H1 (cell line): Measurements from ENCODE around the gene FIG4. TPM values are rescaled to one million over a fixed set of nuclear protein-coding genes. Genes with fewer than 3 reads are reported as not detected.

ENCODE experiments used
- CHD7 ChIP-seq: fragments of 300-600 bp; sonication (generic); IDR thresholded peaks from 2 replicates; pipeline ENCODE4 v1.7.1; 2012; ENCODE audit warnings: low read length, moderate library complexity, mild to moderate bottlenecking, inconsistent platforms; ENCODE audit not compliant: insufficient replicate concordance
- JUND ChIP-seq: IDR thresholded peaks from 2 replicates; pipeline ENCODE4 v1.6.1; 2011; ENCODE audit warnings: mild to moderate bottlenecking, improper control_type of control experiment, low read length
- PHF8 ChIP-seq: fragments of 200-600 bp; sonication (generic); conservative IDR thresholded peaks from 2 replicates; pipeline ENCODE4 v1.7.1; 2012; ENCODE audit warnings: low read depth, mild to moderate bottlenecking, inconsistent platforms, low read length, moderate library complexity
- RAD21 ChIP-seq, 2 experiments: IDR thresholded peaks in 1 of 2; conservative IDR thresholded peaks in 1 of 2; 2 replicates each; pipeline ENCODE4 v1.6.1; 2011; ENCODE audit warnings: low read depth in 2 of 2, low read length in 2 of 2, improper control_type of control experiment in 1 of 2, inconsistent platforms in 1 of 2, mild to moderate bottlenecking in 1 of 2, moderate library complexity in 1 of 2
- RXRA ChIP-seq: IDR thresholded peaks from 2 replicates; pipeline ENCODE4 v1.6.1; 2011; ENCODE audit warnings: low read depth, mild to moderate bottlenecking, low read length, moderate library complexity; ENCODE audit not compliant: insufficient read depth
- SIRT6 ChIP-seq: IDR thresholded peaks from one replicate; pipeline ENCODE4 v1.7.1; 2012; ENCODE audit warnings: low read length, inconsistent platforms
- polyA plus RNA-seq, 7 experiments: library from polyadenylated mRNA; depleted of rRNA in 3 of 7; stranded (reverse) in 5 of 7; unstranded in 2 of 7; fragments of >200 nt in 5 of 7; fragments of 200-250 nt in 2 of 7; gene quantifications; 1 replicate in 5 of 7; 2 replicates in 1 of 7; 4 replicates in 1 of 7; pipeline versions ENCODE4 v1.2.1 to v1.2.3, GENCODE V29; 2011 to 2013; ENCODE audit warnings: missing spikeins in 2 of 7, mixed read lengths in 2 of 7
- total RNA-seq: library from RNA; stranded (reverse); fragmentation: NEBNext Ultra II Directional; extraction: Animal tissue kit (Norgen Biotek cat#: 25700); gene quantifications from 2 replicates; pipeline ENCODE4 v1.2.1, GENCODE V29; 2021

Gene FIG4
- total and polyA plus RNA-seq, 2 of the 8 experiments (the other 6 are each of a cell fraction or from before 2014, with no cell fraction given): 11.8 to 21.9 TPM

GRCh38 chr6:109738667-109739066, 47.6 kb downstream of the FIG4 start (continued):
- TF ChIP-seq PHF8 (no peak), RAD21 (IDR thresholded peaks at IDR 0.05 in 1 of 2, conservative IDR thresholded peaks at IDR 0.05 in 1 of 2; ENCODE audit: low read depth in 2 of 2, low read length in 2 of 2) (no peak), CHD7 (no peak), RXRA (no peak), SIRT6 (no peak), JUND (no peak)
